Measurements from ENCODE around the gene CELF2. TPM values are rescaled to one million over a fixed set of nuclear protein-coding genes. Genes with fewer than 3 reads are reported as not detected.

CELF2 gene
- total and polyA plus RNA-seq, 2 of the 4 experiments (the other 2 are of a cell fraction) = 3.5 to 6.6 TPM

DNA sequence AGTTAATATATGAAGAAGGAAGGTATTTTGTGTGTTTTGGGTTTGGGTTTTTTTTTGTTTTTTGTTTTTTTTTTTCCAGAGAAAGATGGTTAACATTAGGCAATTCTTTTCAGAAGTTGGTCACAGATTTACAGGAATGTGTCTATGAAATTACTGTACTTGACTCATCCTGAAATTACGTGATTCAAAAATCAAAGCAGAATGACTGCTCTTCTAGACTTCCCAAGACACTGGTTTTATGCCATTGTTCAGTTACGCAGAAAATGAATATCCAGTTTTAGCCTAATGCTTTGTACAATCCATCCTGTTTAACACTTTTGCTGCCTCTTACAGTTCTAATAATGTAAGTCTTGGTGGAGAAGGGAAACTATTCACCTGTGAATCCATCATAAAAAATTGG, 39.7 kb upstream of the CELF2 start:
- H3K4me2 ChIP-seq (ENCODE audit: low read depth, low read length) = no peak overlapping the region
- H3K4ac ChIP-seq (ENCODE audit: low read depth, low read length) = no peak overlapping the region
- H3K14ac ChIP-seq (replicated peaks; ENCODE audit: low read depth, low read length) = no peak overlapping the region
- no peak overlapping the region for H3K23ac ChIP-seq (ENCODE audit: low read depth, low read length)
- CTCF ChIA-PET = no interaction called here
- H2BK120ac ChIP-seq (ENCODE audit: low read depth, low read length) = no peak overlapping the region
- no CpG with 5 or more reads among the region's 2 CpGs for WGBS, 2 experiments (ENCODE audit: extremely low coverage in 2 of 2, insufficient read length in 1 of 2)
- H3K18ac ChIP-seq (ENCODE audit: low read depth, low read length) = no peak overlapping the region
- in situ Hi-C loops (cut with MboI; ENCODE audit: low sequenced_read_pairs) = no loop called here
- TF ChIP-seq SMC3 (IDR thresholded peaks at IDR 0.05; ENCODE audit: low read depth, low read length) (no peak), CEBPB (IDR thresholded peaks at IDR 0.05; ENCODE audit: low read depth, low read length) (no peak; the same call in 1 of the 2 replicates), CHD1 (IDR thresholded peaks at IDR 0.05; ENCODE audit: low read depth, low read length) (no peak), MAFK (IDR thresholded peaks at IDR 0.05; ENCODE audit: low read depth, low read length) (no peak), RFX5 (IDR thresholded peaks at IDR 0.05; ENCODE audit: low read depth, low read length) (no peak)
- TF ChIP-seq, protein P1, sequence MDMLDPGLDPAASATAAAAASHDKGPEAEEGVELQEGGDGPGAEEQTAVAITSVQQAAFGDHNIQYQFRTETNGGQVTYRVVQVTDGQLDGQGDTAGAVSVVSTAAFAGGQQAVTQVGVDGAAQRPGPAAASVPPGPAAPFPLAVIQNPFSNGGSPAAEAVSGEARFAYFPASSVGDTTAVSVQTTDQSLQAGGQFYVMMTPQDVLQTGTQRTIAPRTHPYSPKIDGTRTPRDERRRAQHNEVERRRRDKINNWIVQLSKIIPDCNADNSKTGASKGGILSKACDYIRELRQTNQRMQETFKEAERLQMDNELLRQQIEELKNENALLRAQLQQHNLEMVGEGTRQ (IDR thresholded peaks at IDR 0.05; ENCODE audit: low read depth, low read length) = no peak
- TF ChIP-seq, protein P2, sequence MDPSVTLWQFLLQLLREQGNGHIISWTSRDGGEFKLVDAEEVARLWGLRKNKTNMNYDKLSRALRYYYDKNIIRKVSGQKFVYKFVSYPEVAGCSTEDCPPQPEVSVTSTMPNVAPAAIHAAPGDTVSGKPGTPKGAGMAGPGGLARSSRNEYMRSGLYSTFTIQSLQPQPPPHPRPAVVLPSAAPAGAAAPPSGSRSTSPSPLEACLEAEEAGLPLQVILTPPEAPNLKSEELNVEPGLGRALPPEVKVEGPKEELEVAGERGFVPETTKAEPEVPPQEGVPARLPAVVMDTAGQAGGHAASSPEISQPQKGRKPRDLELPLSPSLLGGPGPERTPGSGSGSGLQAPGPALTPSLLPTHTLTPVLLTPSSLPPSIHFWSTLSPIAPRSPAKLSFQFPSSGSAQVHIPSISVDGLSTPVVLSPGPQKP (IDR thresholded peaks at IDR 0.05; ENCODE audit: borderline replicate concordance, low read depth, low read length) = no peak
- no peak overlapping the region for H2AFZ ChIP-seq (replicated peaks; ENCODE audit: low read length, poor library complexity)
- BruUV-seq (replicated peaks) = no TSS peak
- no peak overlapping the region for H3K56ac ChIP-seq (ENCODE audit: extremely low read depth, insufficient read depth, low read length)
- H2BK15ac ChIP-seq (ENCODE audit: low read depth, low read length) = no peak overlapping the region
- peaks cover 3% of the 10 kb centered on the region for H3K27me3 ChIP-seq (ENCODE audit: control insufficient read depth, insufficient read depth, low read length)
- H3K4me1 ChIP-seq (ENCODE audit: control insufficient read depth, insufficient read depth, low read length) = no peaks in the 10 kb centered on the region
- intact Hi-C loops (cut with micrococcal nuclease) = no loop called here
- dilution Hi-C loops (cut with HindIII; ENCODE audit: low sequenced_read_pairs, unreplicated experiment) = no loop called here
- no peaks in the 10 kb centered on the region for H3K36me3 ChIP-seq (ENCODE audit: control insufficient read depth, insufficient read depth, low read length)
- H2BK20ac ChIP-seq (ENCODE audit: low read depth, low read length) = no peak overlapping the region
- H2BK5ac ChIP-seq (ENCODE audit: low read depth, low read length, poor library complexity, severe bottlenecking) = no peak overlapping the region
- H3K79me1 ChIP-seq (ENCODE audit: low read depth in 1 of 2, low read length in 2 of 2) = no peaks in the 10 kb centered on the region
- no peaks in the 10 kb centered on the region for H3K9me3 ChIP-seq (ENCODE audit: control insufficient read depth, insufficient read depth, low read length)
- no peak overlapping the region for H3K9ac ChIP-seq (ENCODE audit: low read depth, low read length)
- H3K9me1 ChIP-seq (ENCODE audit: insufficient read depth, low read length) = no peaks in the 10 kb centered on the region
- no peak overlapping the region for H4K8ac ChIP-seq (ENCODE audit: low read depth in 2 of 2, low read length in 2 of 2)
- no peak overlapping the region for H2AK5ac ChIP-seq (ENCODE audit: low read depth, low read length)
- no peak overlapping the region for H3K4me3 ChIP-seq (ENCODE audit: insufficient read depth, low read depth, low read length)
- no peak overlapping the region for H2AK9ac ChIP-seq (replicated peaks; ENCODE audit: low read depth, low read length, poor library complexity)
- no peaks in the 10 kb centered on the region for H4K20me1 ChIP-seq (ENCODE audit: insufficient read depth, low read length)
- no peak overlapping the region for H4K91ac ChIP-seq (ENCODE audit: insufficient read depth, low read depth, low read length)
- 0 out of 2 replicates have a peak, but pooled peaks have one; percentile 29 for ATAC-seq (ENCODE audit: low read depth)
- POLR2A ChIA-PET (ENCODE audit: unreplicated experiment) = no interaction called here
- DNase-seq = peak; percentile 16
- no peak overlapping the region for H3K27ac ChIP-seq (ENCODE audit: insufficient read depth, low read length)
- no peak overlapping the region for H4K5ac ChIP-seq (ENCODE audit: low read depth, low read length)
